ENCODE measurements around the gene KIF1C.
"Not testable (repeated sequence)": the region's sequence is repeated elsewhere in the genome, so short reads cannot be mapped to it uniquely, and the experiment has no call there.

Gene KIF1C

DNA sequence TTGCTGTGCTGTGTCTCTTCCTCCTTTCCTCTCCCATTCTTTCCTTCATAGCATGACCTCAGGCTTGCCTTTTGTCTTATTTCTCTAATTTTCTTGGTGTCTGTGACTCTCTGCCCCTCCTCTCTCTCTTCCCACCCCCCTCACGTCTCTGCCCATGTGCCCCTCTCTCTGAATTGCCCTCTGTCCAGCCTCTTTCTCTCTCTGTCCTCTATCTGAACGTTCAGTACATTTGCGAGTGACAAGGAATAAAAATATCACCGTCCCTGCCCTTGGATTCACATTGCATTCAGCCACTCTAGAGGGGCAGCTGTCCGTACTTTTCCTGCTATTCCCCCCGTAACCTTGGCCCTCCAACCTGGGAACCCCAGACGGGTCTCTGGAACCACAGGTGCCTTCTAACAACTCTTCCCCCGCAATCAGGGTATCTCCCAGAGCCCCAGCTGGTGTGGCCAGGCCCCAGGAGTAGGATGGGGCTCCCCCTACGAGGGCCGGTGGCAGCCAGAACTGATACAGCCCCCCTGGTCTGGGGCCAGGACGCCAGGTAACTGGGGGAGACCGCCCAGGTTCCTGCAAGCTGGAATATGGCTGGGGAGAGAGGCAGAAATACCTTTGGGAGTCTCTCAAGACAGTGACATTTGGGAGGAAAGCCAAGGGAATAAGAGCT, 1.8 kb downstream of the KIF1C start:
- DNase-seq: no peak

DNA sequence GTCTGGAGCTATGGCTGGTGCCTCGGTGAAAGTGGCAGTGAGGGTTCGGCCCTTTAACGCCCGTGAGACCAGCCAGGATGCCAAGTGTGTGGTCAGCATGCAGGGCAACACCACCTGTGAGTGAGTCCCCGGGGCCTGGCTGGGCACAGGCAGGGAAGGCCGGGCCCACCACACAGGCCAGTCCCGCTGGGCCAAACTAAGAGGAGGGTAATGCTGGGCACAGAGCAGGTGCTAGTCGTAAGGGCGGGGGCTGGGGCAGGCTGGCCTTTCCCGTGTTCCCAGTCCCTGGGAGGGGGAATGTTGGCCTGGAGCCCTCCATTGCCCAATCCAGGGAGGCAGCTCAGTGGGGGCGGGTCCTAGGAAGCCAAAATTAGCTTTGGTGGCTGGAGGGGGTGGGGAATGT, 2.5 kb downstream of the KIF1C start:
- peak in 3 of 56 donors; percentile 12 to 15 (median 14) for DNase-seq

DNA sequence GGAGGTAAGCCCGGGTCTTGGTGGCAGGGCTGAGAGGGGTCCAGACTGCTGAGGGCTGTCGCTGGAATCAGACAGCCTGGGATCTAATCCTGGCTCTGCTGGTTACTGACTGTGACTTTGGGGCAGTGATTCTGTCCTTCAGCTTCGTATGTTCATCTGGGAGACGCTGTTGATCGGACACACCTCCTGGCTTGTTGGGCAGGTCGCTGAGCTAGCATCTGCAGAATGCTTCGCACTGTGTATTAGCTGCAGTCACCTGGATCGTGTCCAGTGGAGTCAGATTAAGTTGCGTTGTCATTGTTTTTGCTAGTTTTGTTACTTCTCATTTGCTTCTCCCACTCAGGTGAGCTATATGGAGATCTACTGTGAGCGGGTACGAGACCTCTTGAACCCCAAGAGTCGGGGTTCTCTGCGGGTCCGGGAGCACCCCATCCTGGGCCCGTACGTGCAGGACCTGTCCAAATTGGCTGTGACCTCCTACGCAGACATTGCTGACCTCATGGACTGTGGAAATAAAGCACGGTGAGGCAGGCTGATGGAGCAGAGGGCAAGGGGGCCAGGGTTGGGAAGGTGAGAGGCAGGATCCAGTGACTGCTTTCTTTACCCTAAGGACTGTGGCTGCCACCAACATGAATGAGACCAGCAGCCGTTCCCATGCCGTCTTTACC, 4.5 kb downstream of the KIF1C start:
- no peak for DNase-seq

DNA sequence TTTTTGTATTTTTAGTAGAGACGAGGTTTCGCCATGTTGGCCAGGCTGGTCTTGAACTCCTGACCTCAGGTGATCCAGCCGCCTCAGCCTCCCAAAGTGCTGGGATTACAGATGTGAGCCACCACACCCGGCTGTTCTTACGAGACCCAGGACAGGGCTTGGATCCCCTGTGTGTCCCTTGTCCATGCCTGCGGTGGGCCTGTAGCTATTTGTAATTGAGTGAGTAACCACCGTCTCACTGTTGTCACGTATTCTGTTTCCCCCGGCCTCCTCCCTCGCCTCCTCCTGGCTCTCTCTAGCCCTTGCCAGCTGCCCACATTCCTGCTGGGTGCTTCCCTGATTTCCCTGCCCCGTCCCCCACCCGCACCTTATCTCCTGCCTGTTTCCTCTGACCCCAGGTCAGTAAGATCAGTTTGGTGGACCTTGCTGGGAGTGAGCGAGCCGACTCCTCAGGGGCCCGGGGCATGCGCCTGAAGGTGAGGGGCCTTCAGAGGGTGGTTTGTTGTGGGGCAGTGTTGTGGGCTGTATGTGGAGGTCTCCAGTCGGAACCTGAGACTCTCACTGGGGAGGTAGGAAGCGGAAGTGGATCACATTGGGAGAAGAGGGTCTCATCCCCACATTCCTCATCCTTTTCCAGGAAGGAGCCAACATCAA, 5.6 kb downstream of the KIF1C start:
- no peak for DNase-seq

DNA sequence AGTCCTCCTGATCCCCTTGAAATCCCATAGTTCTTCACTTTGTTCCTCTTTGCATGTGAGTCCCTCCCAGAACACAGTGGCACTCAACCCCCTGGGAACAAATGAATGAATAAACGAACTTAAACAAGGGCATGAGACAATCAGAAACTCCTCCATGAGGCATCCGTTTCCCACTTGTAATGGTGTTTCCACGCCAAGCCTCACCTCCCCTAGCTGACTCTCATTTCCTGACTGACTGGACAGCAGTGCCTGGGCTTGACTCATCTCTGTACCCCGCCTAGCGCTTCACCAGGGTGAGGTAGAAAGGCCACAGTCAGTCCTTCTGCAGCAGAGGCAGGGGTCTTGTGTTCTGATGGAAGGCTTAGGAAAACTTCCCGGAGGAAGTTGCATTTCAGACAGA, 14.2 kb downstream of the KIF1C start:
- no peak for DNase-seq

DNA sequence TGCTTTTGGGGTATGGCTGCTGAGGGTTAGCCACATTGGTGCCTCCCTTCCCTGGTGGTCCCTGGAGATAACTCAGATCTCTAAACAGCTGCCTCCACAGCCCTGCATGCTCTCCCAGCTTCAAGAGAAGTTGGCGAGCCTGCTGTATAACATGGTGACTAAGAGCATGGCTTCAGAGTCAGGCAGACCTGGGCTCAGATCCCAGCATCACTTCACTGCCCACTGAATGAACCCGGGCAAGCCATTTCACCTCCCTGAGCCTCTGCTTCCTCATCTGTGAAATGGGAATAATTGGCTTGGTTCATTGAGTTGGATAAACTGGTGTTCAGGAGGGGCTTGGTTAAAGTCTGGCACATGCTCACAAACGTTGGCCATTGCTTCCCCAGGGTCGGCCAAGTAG, 16.6 kb downstream of the KIF1C start:
- no peak for DNase-seq

DNA sequence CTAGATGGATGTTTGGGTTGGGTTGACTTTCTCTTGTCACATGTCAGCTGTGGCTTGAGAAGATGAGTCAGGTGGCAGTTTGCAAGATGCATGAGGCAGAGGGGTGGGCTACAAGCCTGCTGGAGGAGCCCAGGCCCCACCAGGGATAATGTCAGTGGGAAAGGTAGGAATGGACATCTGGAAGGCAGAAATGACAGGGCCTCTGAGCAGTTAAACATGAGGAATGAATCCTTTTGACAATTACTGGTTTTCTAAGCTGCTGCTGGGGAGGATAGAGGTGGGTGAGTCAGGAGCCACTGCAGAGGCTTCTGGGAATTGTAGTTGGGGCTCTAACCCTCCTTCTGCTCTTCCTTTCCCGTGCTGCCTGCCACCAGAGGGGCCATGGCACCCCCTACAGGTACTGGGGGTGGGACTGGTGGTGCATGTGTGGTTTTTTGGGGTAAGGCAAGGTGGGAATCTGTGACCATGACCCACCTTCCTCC, 21.8 kb downstream of the KIF1C start:
- DNase-seq: peak in 2 of 56 donors; percentile 18 to 21

DNA sequence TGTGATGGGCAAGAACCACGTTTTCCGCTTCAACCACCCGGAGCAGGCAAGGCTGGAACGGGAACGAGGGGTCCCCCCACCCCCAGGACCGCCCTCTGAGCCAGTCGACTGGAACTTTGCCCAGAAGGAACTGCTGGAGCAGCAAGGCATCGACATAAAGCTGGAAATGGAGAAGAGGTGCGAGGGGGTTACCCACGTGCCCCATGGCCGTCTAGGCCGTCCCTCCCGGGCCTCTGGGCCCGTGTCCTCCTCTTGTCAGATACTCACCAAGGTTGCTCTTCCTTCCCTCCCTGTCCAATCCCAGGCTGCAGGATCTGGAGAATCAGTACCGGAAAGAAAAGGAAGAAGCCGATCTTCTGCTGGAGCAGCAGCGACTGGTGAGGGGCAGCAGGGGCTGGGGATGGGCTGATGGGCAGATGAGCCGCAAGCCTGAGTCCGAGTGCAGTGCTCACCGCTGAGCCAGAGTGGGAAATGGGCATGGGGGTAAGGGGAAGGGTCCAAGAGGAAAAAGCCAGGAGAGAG, 22.8 kb downstream of the KIF1C start:
- no peak for DNase-seq

DNA sequence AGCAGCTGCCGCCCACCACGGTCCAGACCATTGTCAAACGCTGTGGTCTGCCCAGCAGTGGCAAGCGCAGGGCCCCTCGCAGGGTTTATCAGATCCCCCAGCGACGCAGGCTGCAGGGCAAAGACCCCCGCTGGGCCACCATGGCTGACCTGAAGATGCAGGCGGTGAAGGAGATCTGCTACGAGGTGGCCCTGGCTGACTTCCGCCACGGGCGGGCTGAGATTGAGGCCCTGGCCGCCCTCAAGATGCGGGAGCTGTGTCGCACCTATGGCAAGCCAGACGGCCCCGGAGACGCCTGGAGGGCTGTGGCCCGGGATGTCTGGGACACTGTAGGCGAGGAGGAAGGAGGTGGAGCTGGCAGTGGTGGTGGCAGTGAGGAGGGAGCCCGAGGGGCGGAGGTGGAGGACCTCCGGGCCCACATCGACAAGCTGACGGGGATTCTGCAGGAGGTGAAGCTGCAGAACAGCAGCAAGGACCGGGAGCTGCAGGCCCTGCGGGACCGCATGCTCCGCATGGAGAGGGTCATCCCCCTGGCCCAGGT, 24.5 kb downstream of the KIF1C start:
- DNase-seq: no peak

DNA sequence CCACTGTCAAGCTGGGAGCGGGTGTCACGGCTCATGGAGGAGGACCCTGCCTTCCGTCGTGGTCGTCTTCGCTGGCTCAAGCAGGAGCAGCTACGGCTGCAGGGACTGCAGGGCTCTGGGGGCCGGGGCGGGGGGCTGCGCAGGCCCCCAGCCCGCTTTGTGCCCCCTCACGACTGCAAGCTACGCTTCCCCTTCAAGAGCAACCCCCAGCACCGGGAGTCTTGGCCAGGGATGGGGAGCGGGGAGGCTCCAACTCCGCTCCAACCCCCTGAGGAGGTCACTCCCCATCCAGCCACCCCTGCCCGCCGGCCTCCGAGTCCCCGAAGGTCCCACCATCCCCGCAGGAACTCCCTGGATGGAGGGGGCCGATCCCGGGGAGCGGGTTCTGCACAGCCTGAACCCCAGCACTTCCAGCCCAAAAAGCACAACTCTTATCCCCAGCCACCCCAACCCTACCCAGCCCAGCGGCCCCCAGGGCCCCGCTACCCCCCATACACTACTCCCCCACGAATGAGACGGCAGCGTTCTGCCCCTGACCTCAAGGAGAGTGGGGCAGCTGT, 25.9 kb downstream of the KIF1C start:
- no peak for DNase-seq

DNA sequence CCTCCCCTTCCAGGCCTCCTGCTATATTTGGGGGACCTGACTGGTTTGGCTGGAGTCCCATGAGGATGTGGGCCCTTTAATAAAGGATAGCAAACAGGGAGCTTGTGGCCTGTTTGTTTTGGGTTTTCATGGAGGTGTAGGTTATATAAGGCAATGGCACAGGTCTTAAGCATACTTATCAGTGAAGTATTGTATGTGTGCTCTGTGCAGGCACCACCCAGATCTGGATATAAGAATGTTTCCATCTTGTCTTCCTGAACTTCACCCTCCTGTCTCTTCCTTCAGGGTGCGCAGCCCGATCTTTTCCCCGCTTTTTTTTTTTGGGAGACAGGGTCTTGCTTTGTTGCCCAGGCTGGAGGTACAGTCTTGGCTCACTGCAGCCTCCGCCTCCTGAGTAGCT, 26.9 kb downstream of the KIF1C start:
- DNase-seq: no peak

DNA sequence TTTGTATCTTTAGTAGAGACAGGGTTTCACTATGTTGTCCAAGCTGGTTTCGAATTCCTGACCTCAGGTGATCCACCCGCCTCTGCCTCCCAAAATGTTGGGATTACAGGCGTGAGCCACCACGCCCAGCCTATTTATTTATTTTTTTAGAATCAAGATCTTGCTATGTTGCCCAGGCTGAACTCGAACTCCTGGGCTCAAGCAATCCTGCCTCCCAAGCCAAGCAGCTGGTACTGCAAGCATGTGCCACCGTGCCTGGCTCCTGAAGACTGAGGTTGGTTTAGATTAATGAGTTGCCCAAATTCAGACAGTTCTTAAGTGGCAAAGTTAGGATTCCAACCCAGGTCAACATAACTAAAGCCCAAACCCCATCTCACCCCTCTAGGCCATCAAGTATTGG, 29.5 kb downstream of the KIF1C start:
- DNase-seq: no peak

DNA sequence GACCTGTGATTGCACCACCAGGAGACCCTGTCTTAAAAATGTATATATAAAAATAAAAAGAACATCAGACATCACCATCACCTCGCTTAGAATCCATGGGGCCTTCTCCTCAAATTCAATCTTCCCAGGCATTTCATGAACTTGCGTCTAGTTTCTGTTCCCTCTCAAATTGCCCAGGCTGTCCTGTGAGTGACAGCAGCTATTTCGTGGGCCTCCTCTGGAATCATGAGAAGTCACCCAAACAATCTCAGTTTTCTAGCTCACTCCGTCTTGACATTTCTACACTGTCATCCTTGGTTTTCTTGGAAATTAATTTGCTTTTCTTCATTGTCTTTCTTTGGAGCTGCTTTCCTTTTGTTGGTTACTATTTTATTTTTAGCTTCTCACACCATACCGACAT, 30.2 kb downstream of the KIF1C start:
- DNase-seq: no peak

DNA sequence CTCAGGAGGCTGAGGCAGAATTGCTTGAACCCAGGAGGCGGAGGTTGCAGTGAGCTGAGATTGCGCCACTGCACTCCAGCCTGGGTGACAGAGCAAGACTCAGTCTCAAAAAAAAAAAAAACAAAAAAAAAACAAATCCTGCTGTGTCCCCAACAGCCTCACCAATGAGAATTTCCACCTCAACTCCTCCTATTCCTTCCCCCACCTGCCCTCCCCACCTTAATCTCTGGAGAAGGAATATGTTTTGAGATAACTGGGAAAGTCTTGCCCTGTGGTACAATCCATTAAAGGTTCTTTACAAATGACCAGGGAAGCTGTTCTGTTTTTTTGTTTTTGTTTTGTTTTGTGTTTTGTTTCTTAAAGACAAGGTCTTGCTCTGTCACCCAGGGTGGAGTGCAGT, 32.4 kb downstream of the KIF1C start:
- DNase-seq: not testable (repeated sequence)

DNA sequence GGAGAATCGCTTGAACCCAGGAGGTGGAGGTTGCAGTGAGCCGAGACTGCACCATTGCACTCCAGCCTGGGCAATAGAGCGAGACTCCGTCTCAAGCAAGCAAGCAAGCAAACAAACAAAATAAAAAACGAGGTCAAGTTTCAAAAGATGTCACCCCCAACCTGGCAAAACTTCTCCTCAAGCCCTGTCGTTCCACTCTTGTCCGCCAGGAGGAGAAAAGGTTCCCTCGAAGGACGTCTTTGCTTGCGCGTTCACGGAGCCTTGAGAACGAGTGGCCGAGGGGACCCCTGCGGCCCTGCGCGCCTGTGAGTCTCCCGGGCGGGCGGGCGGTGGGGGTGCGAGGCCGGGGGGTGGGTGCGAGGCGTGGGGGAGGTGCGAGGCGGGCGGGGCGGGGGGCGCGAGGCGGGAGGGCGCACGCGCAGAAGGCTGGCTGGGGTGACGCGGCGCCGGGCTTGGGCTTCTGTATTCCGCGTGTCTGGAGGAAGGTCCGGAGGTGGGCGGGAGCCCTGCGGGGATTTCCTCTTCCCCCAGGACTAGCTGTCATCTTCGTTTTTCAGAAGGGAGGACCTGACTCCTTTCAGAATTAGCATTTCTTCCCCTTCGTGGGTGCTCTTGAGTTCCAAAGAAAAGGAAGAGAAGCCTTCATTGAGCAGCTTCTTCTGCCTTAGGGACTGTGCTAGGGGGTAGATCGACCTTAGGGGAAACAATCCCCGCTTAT, 33.8 kb downstream of the KIF1C start:
- peak in 54 of 56 donors; percentile 11 to 83 (median 58) for DNase-seq

DNA sequence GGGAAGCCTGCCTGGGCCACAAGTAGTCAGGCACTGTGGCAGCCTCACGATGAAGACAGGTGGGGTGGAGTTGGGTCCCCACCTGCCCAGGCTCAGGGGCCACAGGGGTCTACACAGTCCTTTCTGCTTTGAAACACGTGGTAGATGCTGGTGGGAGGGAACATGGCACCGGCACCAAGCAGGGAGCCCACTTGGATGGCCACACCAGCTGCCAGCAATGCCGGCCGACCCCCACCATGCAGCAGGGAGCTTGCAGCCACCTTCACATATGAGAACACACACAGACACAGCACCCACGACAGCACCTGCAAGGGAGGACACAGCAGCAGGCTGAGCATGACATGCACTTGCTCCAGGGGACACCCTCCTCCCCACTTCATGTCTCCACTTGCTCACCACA, 35.1 kb downstream of the KIF1C start:
- no peak for DNase-seq

DNA sequence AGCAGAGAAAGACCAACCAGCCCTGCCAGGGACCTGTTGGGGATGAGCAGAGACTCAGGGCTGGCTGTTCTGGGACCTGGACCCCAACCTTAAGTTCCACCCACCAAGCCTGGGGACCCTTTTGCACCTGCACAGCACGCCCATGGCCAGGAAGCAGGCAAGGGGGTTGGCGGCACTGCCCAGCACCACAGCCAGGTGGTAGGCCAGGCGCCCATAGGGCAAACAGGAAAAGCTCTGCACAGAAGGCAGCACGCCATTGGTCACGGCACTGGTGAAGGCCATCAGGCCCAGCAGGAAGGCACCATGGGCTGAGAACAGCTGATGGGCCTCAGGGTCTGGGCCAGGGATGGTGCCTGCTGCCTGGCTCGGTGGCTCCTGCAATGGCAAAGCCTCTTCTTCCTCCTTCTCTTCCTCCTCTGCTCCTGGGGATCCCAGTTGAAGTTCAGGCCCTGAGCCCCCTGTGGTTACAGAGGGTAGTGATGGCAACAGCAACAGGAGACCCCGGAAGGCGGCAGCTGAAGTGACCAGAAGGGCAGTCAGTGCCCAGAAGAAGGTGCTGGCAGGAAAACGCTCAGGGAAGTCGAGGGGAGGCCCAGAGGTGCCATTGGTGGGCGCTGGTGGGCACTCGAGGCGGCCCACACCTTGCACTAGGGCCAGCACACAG, 35.7 kb downstream of the KIF1C start:
- DNase-seq: no peak

DNA sequence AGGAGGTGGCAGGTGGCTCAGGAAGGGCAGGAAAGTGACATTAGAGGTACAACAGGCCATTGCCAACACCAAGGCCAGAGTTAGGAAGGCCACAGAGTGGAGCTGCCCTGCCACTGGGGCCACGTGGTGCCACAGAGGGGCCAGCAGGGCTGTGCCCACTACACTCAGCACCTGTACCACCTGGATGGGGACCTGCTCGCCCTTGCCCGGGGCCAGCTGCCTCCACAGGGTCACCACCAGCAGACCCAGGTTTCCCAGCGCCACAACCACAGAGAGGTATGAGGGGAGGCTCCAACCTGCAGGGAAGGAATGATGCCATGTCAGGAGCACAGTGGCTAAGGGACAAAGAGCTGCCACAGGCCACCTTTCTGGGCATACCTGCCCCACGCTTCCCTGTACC, 36.3 kb downstream of the KIF1C start:
- DNase-seq: no peak

DNA sequence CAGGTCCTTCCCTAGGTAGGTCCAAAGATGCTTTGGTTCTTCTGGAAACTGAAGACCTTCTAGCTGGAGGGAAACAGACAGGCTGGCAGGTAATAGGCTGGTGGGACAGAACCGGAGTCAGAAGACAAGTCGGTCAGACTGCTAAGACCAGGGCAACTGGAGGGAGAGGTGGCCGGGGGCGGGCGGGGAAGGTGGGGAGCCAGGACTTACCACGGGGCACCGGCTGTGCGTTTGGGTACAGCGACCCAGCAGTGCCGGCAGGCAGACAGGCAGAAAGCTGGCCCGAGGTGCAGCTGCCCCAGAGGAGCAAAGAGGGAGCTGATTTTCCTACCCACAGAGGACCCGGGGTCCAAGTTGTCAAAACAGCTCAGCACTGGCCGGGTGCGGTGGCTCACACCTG, 36.9 kb downstream of the KIF1C start:
- no peak for DNase-seq

DNA sequence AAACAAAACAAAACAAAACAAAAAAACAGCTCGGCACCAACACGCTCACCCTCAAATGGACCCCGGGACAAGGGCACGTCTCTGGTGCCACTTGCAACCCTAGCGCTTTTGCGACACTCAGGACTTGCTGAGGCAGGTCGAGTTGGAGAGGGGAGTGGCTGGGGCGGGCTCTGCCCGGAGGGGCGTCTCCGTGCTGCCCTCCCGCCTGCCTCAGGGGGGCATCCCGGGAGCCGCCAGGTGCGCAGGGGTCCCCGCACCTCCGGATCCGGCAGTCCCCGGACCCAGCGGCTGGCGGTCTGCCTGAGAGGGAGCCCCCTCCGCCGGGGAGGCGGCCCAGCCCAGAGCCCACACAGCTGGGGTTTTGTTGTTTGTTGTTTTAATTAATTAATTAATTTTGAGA, 37.6 kb downstream of the KIF1C start, which contains the start of gene SLC52A1:
Gene SLC52A1 (minus strand): TSS at position 112 of the 400 bp plus-strand sequence. CDS start 820 bp downstream, outside the sequence.
- no peak for DNase-seq

Data from amygdala (tissue), 56 donors.